Esophagus muscularis mucosa (tissue), 4 donors: Measurements from ENCODE around the gene POTEJ.
"Not testable (repeated sequence)": the region's sequence is repeated elsewhere in the genome, so short reads cannot be mapped to it uniquely, and the experiment has no call there.

Experiments
- EP300 ChIP-seq: sonication (generic); formaldehyde crosslinking; IDR thresholded peaks from one replicate; pipeline ENCODE4 v1.6.1; 2017; ENCODE audit warnings: antibody characterized with exemption
- POLR2A ChIP-seq: fragments of 450-650 bp; IDR thresholded peaks from one replicate; pipeline ENCODE4 v1.6.1; 2017; ENCODE audit warnings: antibody characterized with exemption, moderate library complexity, mild to moderate bottlenecking, low read depth
- POLR2AphosphoS5 ChIP-seq, 2 donors: sonication (generic); formaldehyde crosslinking; IDR thresholded peaks; one replicate each; pipeline ENCODE4 v1.6.1; 2017; ENCODE audit warnings: antibody characterized with exemption in 2 of 2
- TF ChIP-seq, protein P1 (sequence below), 3 experiments: fragments of 200-600 bp in 2 of 3; fragments of 450-650 bp in 1 of 3; sonication (generic) in 2 of 3; IDR thresholded peaks; one replicate each; pipeline ENCODE4 v1.5.1; 2017 to 2019; ENCODE audit warnings: antibody characterized with exemption in 3 of 3, mild to moderate bottlenecking in 2 of 3, moderate library complexity in 1 of 3

DNA sequence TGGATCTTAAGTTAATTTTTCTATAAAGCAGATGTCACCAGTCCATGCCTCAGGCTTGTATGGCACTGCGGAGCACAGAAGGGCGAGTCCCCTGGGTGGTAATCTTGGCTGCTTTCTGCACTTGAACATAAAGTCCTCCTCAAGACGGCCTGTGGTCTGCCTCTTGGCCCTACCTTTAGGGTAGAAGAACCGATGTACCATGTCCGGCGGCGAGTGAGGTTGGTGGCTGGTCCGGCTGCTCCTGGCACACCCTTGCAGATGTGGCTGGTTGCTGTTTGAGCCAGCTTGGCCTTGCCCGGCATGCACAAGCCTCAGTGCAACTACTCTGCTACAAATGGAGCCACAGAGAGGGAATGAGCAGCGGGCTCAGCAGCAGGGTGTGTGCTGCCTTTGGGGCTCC is 56.3 kb downstream of the POTEJ start:
- not testable (repeated sequence) for TF ChIP-seq EP300; POLR2A; POLR2AphosphoS5 (IDR thresholded peaks at IDR 0.05)
- TF ChIP-seq, protein P1, sequence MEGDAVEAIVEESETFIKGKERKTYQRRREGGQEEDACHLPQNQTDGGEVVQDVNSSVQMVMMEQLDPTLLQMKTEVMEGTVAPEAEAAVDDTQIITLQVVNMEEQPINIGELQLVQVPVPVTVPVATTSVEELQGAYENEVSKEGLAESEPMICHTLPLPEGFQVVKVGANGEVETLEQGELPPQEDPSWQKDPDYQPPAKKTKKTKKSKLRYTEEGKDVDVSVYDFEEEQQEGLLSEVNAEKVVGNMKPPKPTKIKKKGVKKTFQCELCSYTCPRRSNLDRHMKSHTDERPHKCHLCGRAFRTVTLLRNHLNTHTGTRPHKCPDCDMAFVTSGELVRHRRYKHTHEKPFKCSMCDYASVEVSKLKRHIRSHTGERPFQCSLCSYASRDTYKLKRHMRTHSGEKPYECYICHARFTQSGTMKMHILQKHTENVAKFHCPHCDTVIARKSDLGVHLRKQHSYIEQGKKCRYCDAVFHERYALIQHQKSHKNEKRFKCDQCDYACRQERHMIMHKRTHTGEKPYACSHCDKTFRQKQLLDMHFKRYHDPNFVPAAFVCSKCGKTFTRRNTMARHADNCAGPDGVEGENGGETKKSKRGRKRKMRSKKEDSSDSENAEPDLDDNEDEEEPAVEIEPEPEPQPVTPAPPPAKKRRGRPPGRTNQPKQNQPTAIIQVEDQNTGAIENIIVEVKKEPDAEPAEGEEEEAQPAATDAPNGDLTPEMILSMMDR (IDR thresholded peaks at IDR 0.05), result not testable (repeated sequence)
